H1 (cell line): ENCODE data around the gene TERB1. TPM values are rescaled to one million over a fixed set of nuclear protein-coding genes. Genes with fewer than 3 reads are reported as not detected.

Experiments used
- CTCF ChIA-PET: fragments of 300-600 bp; sonication (Branson Sonifier 250); formaldehyde crosslinking; loops from one replicate; lab custom pipeline; 2021; ENCODE audit not compliant: partially characterized antibody; lab: Charles Lee
- POLR2A ChIA-PET: fragments of 300-600 bp; sonication (Branson Sonifier 250); formaldehyde crosslinking; loops from one replicate; lab custom pipeline; 2021; ENCODE audit warnings: inconsistent platforms; ENCODE audit not compliant: partially characterized antibody; lab: Charles Lee
- DNase-seq, 2 experiments: peaks; one replicate each; pipeline versions ENCODE4 v3.0.0 to v3.0.0-alpha.2; 2010 to 2022; ENCODE audit warnings: low spot score in 2 of 2, low read depth in 1 of 2, mixed read lengths in 1 of 2
- FAIRE-seq: peaks from 2 replicates; lab custom pipeline; 2011; peaks lifted over from hg19 to GRCh38; lab: Jason Lieb, UNC
- H2AFZ ChIP-seq: 2 replicates; pipeline ENCODE4 v1.8.1; 2012; ENCODE audit warnings: low read length, inconsistent platforms
- H2AK5ac ChIP-seq: 2 replicates; pipeline ENCODE4 v1.6.1; 2013; ENCODE audit warnings: low read depth, low read length
- H2BK120ac ChIP-seq: replicated peaks from 2 replicates; pipeline ENCODE3; 2013; ENCODE audit warnings: low read depth, low read length, inconsistent platforms
- H2BK12ac ChIP-seq: 2 replicates; pipeline ENCODE4 v1.6.1; 2013; ENCODE audit warnings: low read depth, low read length
- H2BK15ac ChIP-seq: 2 replicates; pipeline ENCODE4 v1.6.1; 2013; ENCODE audit warnings: low read length
- H2BK20ac ChIP-seq: 2 replicates; pipeline ENCODE4 v1.6.1; 2013; ENCODE audit warnings: low read length
- H2BK5ac ChIP-seq: 2 replicates; pipeline ENCODE4 v1.6.1; 2013; ENCODE audit warnings: low read depth, low read length
- H3K14ac ChIP-seq: 2 replicates; pipeline ENCODE4 v1.6.1; 2013; ENCODE audit warnings: inconsistent platforms; ENCODE audit not compliant: insufficient read length
- H3K18ac ChIP-seq: 2 replicates; pipeline ENCODE4 v1.6.1; 2013; ENCODE audit warnings: low read length; ENCODE audit errors: extremely low read depth
- H3K23ac ChIP-seq: 2 replicates; pipeline ENCODE4 v1.6.1; 2013; ENCODE audit warnings: inconsistent platforms; ENCODE audit not compliant: insufficient read length
- H3K23me2 ChIP-seq: 2 replicates; pipeline ENCODE4 v1.6.1; 2013; ENCODE audit warnings: low read depth, low read length
- H3K27ac ChIP-seq: 2 replicates; pipeline ENCODE4 v1.6.1; 2011; ENCODE audit warnings: low read depth, low read length, inconsistent platforms
- H3K27me3 ChIP-seq, 4 experiments: replicated peaks in 1 of 4; 1 replicate in 1 of 4; 2 replicates in 3 of 4; pipeline versions ENCODE4 v1.6.1 to v1.8.1; 2011 to 2013; ENCODE audit warnings: low read length in 3 of 4, mild to moderate bottlenecking in 3 of 4, inconsistent platforms in 2 of 4, mixed read lengths in 2 of 4, moderate library complexity in 1 of 4; ENCODE audit not compliant: control insufficient read depth in 3 of 4, insufficient read depth in 3 of 4; ENCODE audit errors: extremely low read depth in 1 of 4
- H3K36me3 ChIP-seq, 4 experiments: 2 replicates each; pipeline versions ENCODE4 v1.6.1 to v1.8.1; 2011 to 2013; ENCODE audit warnings: mild to moderate bottlenecking in 4 of 4, low read length in 3 of 4, moderate library complexity in 2 of 4, control low read depth in 1 of 4, inconsistent platforms in 1 of 4; ENCODE audit not compliant: insufficient read depth in 4 of 4, control insufficient read depth in 2 of 4
- H3K4ac ChIP-seq: replicated peaks from 2 replicates; pipeline ENCODE3; 2013; ENCODE audit warnings: low read length, low read depth, mixed read lengths, inconsistent platforms; ENCODE audit not compliant: insufficient read length
- H3K4me1 ChIP-seq, 4 experiments: replicated peaks in 1 of 4; 1 replicate in 1 of 4; 2 replicates in 3 of 4; pipeline versions ENCODE4 v1.6.1 to v1.8.1; 2011 to 2013; ENCODE audit warnings: low read length in 3 of 4, inconsistent platforms in 2 of 4, mixed read lengths in 1 of 4; ENCODE audit not compliant: insufficient read depth in 4 of 4, control insufficient read depth in 3 of 4
- H3K4me2 ChIP-seq, 2 experiments: 2 replicates each; pipeline versions ENCODE4 v1.6.1 to v1.8.1; 2011 to 2013; ENCODE audit warnings: low read depth in 2 of 2, low read length in 2 of 2, control low read depth in 1 of 2, inconsistent platforms in 1 of 2, mild to moderate bottlenecking in 1 of 2; ENCODE audit not compliant: insufficient read depth in 1 of 2
- H3K4me3 ChIP-seq, 4 experiments: fragments of 200-600, 300-600 bp in 1 of 4; sonication (generic), shearing (Covaris generic), sonication (Bioruptor Twin) in 1 of 4; 2 replicates each; pipeline versions ENCODE4 v1.5.1 to v1.8.1; 2011 to 2016; ENCODE audit warnings: low read length in 4 of 4, low read depth in 3 of 4, control low read depth in 2 of 4, inconsistent platforms in 2 of 4, mild to moderate bottlenecking in 2 of 4, mixed read lengths in 1 of 4, moderate library complexity in 1 of 4; ENCODE audit not compliant: insufficient read depth in 2 of 4; ENCODE audit errors: extremely low read depth in 1 of 4
- H3K56ac ChIP-seq: replicated peaks from 2 replicates; pipeline ENCODE3; 2013; ENCODE audit warnings: low read depth, mild to moderate bottlenecking, mixed read lengths, low read length, inconsistent platforms; ENCODE audit not compliant: insufficient read length
- H3K79me1 ChIP-seq: 2 replicates; pipeline ENCODE4 v1.6.1; 2013; ENCODE audit warnings: low read depth, low read length, control low read depth
- H3K79me2 ChIP-seq, 2 experiments: 2 replicates each; pipeline versions ENCODE4 v1.6.1 to v1.8.1; 2012 to 2013; ENCODE audit warnings: low read length in 2 of 2, mild to moderate bottlenecking in 2 of 2, inconsistent platforms in 1 of 2; ENCODE audit not compliant: insufficient read depth in 2 of 2, control insufficient read depth in 1 of 2
- H3K9ac ChIP-seq, 4 experiments: replicated peaks in 1 of 4; 1 replicate in 1 of 4; 2 replicates in 3 of 4; pipeline versions ENCODE4 v1.6.1 to v1.8.1; 2011 to 2013; ENCODE audit warnings: low read depth in 3 of 4, low read length in 3 of 4, control low read depth in 2 of 4, mild to moderate bottlenecking in 2 of 4, moderate library complexity in 2 of 4, inconsistent platforms in 1 of 4; ENCODE audit errors: extremely low read depth in 1 of 4
- H3K9me3 ChIP-seq, 2 experiments: 2 replicates each; pipeline versions ENCODE4 v1.6.1 to v1.8.1; 2012 to 2013; ENCODE audit warnings: mild to moderate bottlenecking in 2 of 2, moderate library complexity in 2 of 2, control low read depth in 1 of 2, inconsistent platforms in 1 of 2, low read depth in 1 of 2, low read length in 1 of 2, mixed read lengths in 1 of 2; ENCODE audit not compliant: insufficient read depth in 2 of 2
- H4K20me1 ChIP-seq, 2 experiments: replicated peaks in 1 of 2; 2 replicates each; pipeline versions ENCODE3 to v1.8.1; 2011 to 2013; ENCODE audit warnings: inconsistent platforms in 2 of 2, low read length in 2 of 2, mild to moderate bottlenecking in 1 of 2; ENCODE audit not compliant: insufficient read depth in 2 of 2, control insufficient read depth in 1 of 2
- H4K5ac ChIP-seq: 2 replicates; pipeline ENCODE4 v1.6.1; 2013; ENCODE audit warnings: low read length, low read depth, mixed read lengths, inconsistent platforms; ENCODE audit not compliant: insufficient read length
- H4K8ac ChIP-seq: 2 replicates; pipeline ENCODE4 v1.8.0; 2013; ENCODE audit warnings: mild to moderate bottlenecking, moderate library complexity, low read length, inconsistent platforms; ENCODE audit not compliant: insufficient read depth; ENCODE audit errors: extremely low read depth
- H4K91ac ChIP-seq: replicated peaks from 2 replicates; pipeline ENCODE3; 2013; ENCODE audit warnings: low read length, mixed read lengths, inconsistent platforms; ENCODE audit not compliant: insufficient read length
- BACH1 ChIP-seq: IDR thresholded peaks from 2 replicates; pipeline ENCODE4 v1.6.1; 2012; ENCODE audit warnings: low read length, improper control_type of control experiment
- CBX8 ChIP-seq: fragments of 300-800, 300-1000 bp; sonication (generic); IDR thresholded peaks from 2 replicates; pipeline ENCODE4 v1.7.1; 2016; ENCODE audit warnings: low read depth, low read length, borderline replicate concordance
- CEBPB ChIP-seq: IDR thresholded peaks from 2 replicates; pipeline ENCODE4 v1.6.1; 2012; ENCODE audit warnings: low read depth, low read length
- CHD2 ChIP-seq: IDR thresholded peaks from 2 replicates; pipeline ENCODE4 v1.6.1; 2012; ENCODE audit warnings: low read length, improper control_type of control experiment
- GTF2F1 ChIP-seq: IDR thresholded peaks from 2 replicates; pipeline ENCODE4 v1.6.1; 2012; ENCODE audit warnings: low read depth, low read length, improper control_type of control experiment, borderline replicate concordance
- PHF8 ChIP-seq: fragments of 200-600 bp; sonication (generic); conservative IDR thresholded peaks from 2 replicates; pipeline ENCODE4 v1.7.1; 2012; ENCODE audit warnings: low read depth, mild to moderate bottlenecking, inconsistent platforms, low read length, moderate library complexity
- POU5F1 ChIP-seq: IDR thresholded peaks from 2 replicates; pipeline ENCODE4 v1.6.1; 2011; ENCODE audit warnings: low read depth, mild to moderate bottlenecking, low read length, moderate library complexity
- RXRA ChIP-seq: IDR thresholded peaks from 2 replicates; pipeline ENCODE4 v1.6.1; 2011; ENCODE audit warnings: low read depth, mild to moderate bottlenecking, low read length, moderate library complexity; ENCODE audit not compliant: insufficient read depth
- SIX5 ChIP-seq: IDR thresholded peaks from 2 replicates; pipeline ENCODE4 v1.6.1; 2011; ENCODE audit warnings: mild to moderate bottlenecking, low read depth, low read length
- SP2 ChIP-seq: IDR thresholded peaks from 2 replicates; pipeline ENCODE4 v1.6.1; 2012; ENCODE audit warnings: mild to moderate bottlenecking, low read length, inconsistent platforms
- SP4 ChIP-seq: IDR thresholded peaks from 2 replicates; pipeline ENCODE4 v1.6.1; 2012; ENCODE audit warnings: low read length, inconsistent platforms
- TEAD4 ChIP-seq: IDR thresholded peaks from 2 replicates; pipeline ENCODE4 v1.6.1; 2012; ENCODE audit warnings: low read depth, low read length, inconsistent platforms, mixed read lengths
- WGBS, 2 experiments: shearing (Covaris generic) in 1 of 2; methylation state at CpG; one replicate each; pipeline versions ENCODE4 v1.1.6 to v1.1.7; 2013 to 2015; ENCODE audit warnings: low lambda C conversion rate in 2 of 2, mixed read lengths in 2 of 2, inconsistent platforms in 1 of 2, low coverage in 1 of 2, missing lambda C conversion rate in 1 of 2; ENCODE audit not compliant: insufficient replicate concordance in 2 of 2, insufficient coverage in 1 of 2, insufficient read length in 1 of 2; ENCODE audit errors: extremely low coverage in 1 of 2, missing lambda C conversion rate in 1 of 2; 5-methylcytosine and 5-hydroxymethylcytosine counted together
- polyA plus RNA-seq, 7 experiments: library from polyadenylated mRNA; depleted of rRNA in 3 of 7; stranded (reverse) in 5 of 7; unstranded in 2 of 7; fragments of >200 nt in 5 of 7; fragments of 200-250 nt in 2 of 7; gene quantifications; 1 replicate in 5 of 7; 2 replicates in 1 of 7; 4 replicates in 1 of 7; pipeline versions ENCODE4 v1.2.1 to v1.2.3, GENCODE V29; 2011 to 2013; ENCODE audit warnings: missing spikeins in 2 of 7, mixed read lengths in 2 of 7
- total RNA-seq: library from RNA; stranded (reverse); fragmentation: NEBNext Ultra II Directional; extraction: Animal tissue kit (Norgen Biotek cat#: 25700); gene quantifications from 2 replicates; pipeline ENCODE4 v1.2.1, GENCODE V29; 2021

Gene TERB1
- total and polyA plus RNA-seq, 2 of the 8 experiments (the other 6 are each of a cell fraction or from before 2014, with no cell fraction given): not detected

GRCh38 chr16:66741169-66741900 lies 60.0 kb downstream of the TERB1 start:
- Histone ChIP-seq H3K4me1 (peaks cover 0 to 8% (median 5%) of the 10 kb centered on the region in 4 experiments; a peak in 3 of 7 replicates), H3K79me1 (peaks cover 8% of the 10 kb centered on the region), H2AFZ (no peak overlapping the region), H3K23ac (no peak overlapping the region), H3K4me2 (no peak overlapping the region), H3K79me2 (peaks cover 3 to 64% of the 10 kb centered on the region in 2 experiments; a peak in 2 of 4 replicates), H2BK12ac (no peak overlapping the region), H3K23me2 (no peaks in the 10 kb centered on the region), H3K4ac (no peak overlapping the region), H3K27me3 (no peaks in the 10 kb centered on the region), H3K9me3 (no peaks in the 10 kb centered on the region), H2AK5ac (no peak overlapping the region), H4K5ac (no peak overlapping the region), H3K56ac (no peak overlapping the region), H2BK120ac (no peak overlapping the region), H3K4me3 (no peak overlapping the region), H3K18ac (no peak overlapping the region), H2BK5ac (no peak overlapping the region), H3K14ac (no peak overlapping the region), H4K91ac (no peak overlapping the region), H4K20me1 (peaks cover 6 to 16% of the 10 kb centered on the region in 2 experiments), H3K27ac (no peak overlapping the region), H4K8ac (no peak overlapping the region), H3K36me3 (peaks cover 7 to 82% (median 50%) of the 10 kb centered on the region in 4 experiments), H2BK20ac (no peak overlapping the region), H3K9ac (no peak overlapping the region), H2BK15ac (no peak overlapping the region)
- FAIRE-seq (no peak), DNase-seq (no peak)
- WGBS, 2 experiments: 89% methylated on average over 10 of the region's 10 CpGs; no CpG with 5 or more reads in 1 of the 2 experiments
- ChIA-PET POLR2A (interaction anchor here (1.4 to 6.6 kb wide), 6 partner anchors 9 to 65 kb away, joined by 3 to 57 read pairs (median 10); partner anchors contain the start of genes DYNC1LI2 and TERB1), CTCF (interaction anchor here (0.7 to 11.3 kb wide), 12 partner anchors 8 to 168 kb away, joined by 3 to 170 read pairs (median 4); partner anchors contain the start of gene DYNC1LI2)
- TF ChIP-seq GTF2F1 (no peak), PHF8 (no peak), CHD2 (no peak), TEAD4 (no peak), POU5F1 (no peak), CEBPB (no peak), RXRA (no peak), SP2 (no peak), BACH1 (no peak), SP4 (no peak), CBX8 (no peak), SIX5 (no peak)
